ENCODE data around the gene TXNDC9.
"Not testable (repeated sequence)": the region's sequence is repeated elsewhere in the genome, so short reads cannot be mapped to it uniquely, and the experiment has no call there.

DNA sequence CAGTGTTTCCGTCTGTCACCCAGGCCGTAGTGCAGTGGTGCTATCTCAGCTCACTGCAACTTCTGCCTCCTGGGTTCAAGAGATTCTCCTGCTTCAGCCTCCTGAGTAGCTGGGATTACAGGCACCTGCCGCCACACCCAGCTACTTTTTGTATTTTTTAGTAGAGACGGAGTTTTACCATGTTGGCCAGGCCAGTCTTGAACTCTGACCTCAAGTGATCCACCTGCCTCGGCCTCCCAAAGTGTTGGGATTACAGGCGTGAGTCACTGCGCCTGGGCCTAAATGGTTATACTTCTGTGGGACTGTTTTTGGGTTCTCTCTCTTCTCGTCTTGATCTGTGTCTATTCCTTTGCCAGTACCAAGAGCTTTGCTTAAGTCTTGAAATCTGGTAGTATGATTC lies 18.7 kb upstream of the TXNDC9 start:
- TF ChIP-seq, protein P1, sequence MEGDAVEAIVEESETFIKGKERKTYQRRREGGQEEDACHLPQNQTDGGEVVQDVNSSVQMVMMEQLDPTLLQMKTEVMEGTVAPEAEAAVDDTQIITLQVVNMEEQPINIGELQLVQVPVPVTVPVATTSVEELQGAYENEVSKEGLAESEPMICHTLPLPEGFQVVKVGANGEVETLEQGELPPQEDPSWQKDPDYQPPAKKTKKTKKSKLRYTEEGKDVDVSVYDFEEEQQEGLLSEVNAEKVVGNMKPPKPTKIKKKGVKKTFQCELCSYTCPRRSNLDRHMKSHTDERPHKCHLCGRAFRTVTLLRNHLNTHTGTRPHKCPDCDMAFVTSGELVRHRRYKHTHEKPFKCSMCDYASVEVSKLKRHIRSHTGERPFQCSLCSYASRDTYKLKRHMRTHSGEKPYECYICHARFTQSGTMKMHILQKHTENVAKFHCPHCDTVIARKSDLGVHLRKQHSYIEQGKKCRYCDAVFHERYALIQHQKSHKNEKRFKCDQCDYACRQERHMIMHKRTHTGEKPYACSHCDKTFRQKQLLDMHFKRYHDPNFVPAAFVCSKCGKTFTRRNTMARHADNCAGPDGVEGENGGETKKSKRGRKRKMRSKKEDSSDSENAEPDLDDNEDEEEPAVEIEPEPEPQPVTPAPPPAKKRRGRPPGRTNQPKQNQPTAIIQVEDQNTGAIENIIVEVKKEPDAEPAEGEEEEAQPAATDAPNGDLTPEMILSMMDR (IDR thresholded peaks at IDR 0.05): not testable (repeated sequence)
- not testable (repeated sequence) for TF ChIP-seq EZH2 (IDR thresholded peaks at IDR 0.05; ENCODE audit: borderline replicate concordance, insufficient read depth, low read depth, low read length, poor library complexity, severe bottlenecking)
